Stimulated activated CD8-positive, alpha-beta memory T cell treated with anti-CD3 and anti-CD28 coated beads, Interleukin-15, amount 100 ng/mL, for 48 hours (primary cell): ENCODE measurements around the gene MARCHF6.
"Not testable (repeated sequence)": the region's sequence is repeated elsewhere in the genome, so short reads cannot be mapped to it uniquely, and the experiment has no call there.

ENCODE experiments used
- DNase-seq, 2 donors: peaks; one replicate each; pipeline ENCODE4 v3.0.0-alpha.2; 2020; ENCODE audit warnings: low read depth in 2 of 2

The MARCHF6 gene

DNA sequence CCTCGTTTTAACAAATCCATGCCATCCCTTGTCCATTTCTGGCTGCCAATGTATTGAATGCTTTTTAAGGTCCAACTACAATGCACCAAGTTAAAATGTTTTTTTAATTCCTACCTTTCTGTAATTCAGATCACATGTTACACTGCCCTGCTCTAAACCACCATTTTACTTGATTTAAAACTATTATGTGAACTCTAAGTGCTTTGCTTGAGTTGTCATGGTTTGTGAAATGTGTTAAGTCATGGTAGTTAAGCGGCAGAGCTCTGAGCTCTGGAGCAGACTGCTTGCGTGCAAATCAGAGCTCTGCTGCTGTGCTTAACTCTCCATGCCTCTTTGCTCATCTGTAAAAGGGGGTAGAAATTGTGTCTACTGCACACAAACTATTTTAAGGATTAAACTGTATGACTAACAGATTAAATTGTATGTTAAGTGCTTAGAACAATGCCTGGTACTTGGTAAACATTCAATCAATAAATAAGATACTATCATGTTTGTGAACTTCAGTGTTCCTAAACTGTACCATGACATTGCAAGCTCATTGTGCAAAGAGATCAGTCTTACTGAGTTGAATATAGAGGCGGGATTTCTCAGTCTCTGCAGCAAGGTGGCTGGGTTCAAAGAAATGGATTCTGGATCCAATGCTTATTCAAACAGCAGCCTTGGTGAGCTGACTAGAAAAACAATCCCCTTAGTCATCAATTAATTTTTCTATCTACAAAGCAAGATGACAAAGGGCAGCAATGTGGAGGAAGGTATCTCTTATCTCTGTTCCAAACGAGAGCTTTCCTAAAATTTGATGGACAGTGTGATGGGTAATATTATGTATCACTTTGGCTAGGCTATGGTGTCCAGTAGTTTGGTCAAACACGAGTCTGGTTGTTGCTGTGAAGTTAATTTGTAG lies 29.7 kb upstream of the MARCHF6 start:
- DNase-seq: no peak

DNA sequence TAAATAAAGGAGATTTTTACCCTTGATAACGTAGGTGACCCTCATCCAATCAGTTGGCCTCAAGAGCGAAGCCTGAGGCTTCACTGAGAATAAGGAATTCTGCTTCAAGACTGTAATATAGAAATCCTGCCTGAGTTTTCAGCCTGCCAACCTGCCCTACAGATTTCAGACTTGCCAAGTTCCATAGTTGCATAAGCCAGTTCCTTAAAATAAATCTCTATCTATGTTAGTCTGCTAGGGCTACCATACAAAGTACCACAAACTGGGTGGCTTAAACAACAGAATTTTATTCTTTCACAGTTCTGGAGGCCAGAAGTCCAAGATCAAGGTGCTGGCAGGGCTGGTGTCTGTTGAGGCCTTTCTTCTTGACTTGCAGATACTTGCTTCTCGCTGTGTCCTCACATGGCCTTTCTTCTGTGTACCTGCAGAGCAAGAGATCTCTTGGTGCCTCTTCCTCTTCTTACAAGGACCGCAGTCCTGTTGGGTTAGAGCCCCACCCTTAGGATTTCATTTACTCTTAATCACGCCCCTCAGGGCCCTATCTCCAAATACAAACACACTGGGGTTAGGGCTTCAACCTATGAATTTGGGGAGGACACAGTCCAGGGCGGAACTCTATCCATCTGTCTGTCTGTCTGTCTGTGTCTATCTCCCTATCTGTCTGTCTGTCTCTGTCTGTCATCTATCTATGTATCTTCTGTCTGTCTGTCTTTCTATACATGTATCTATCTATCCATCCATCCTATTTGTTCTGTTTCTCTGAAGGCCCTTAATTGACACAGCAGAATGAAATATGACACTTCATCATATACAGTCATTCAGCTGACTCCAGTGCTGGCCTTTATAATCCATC lies 28.8 kb upstream of the MARCHF6 start:
- DNase-seq: no peak

DNA sequence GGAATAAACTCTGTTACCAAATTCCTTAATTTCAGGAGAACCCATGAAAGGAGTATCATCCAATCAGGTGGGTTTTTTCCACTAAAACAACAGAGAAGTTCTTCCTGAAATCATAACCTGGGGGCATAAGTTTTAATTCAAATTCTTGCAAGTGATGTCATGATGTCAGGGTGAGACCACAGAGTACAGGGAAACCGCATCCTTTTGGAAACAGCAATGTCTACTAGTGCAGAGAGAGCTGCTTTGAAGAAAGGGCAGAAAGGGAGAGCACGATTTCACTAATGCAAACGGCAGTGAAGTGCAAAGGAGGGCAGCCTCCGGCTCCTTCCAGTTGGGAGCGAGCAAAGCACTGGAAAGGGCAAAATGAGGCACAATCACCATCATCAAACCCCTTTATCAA lies 25.2 kb upstream of the MARCHF6 start:
- no peak for DNase-seq

DNA sequence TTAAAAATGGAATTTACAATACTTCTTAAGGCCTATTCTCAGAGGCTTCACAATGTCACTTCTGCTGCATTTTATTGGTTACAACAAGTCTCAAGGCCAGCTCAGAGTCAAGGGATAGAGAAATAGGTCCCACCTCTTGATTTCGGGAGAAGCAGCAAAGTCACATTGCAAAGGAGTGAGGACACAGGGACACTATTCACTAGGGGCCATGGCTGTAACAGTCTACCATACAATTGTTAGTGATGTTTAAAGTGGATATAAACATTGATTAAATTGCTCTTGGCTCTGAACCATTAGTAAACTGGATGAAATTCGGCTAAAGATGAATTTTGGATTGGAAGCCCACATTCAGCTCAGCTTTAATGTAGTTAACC lies 24.1 kb upstream of the MARCHF6 start:
- DNase-seq: no peak

DNA sequence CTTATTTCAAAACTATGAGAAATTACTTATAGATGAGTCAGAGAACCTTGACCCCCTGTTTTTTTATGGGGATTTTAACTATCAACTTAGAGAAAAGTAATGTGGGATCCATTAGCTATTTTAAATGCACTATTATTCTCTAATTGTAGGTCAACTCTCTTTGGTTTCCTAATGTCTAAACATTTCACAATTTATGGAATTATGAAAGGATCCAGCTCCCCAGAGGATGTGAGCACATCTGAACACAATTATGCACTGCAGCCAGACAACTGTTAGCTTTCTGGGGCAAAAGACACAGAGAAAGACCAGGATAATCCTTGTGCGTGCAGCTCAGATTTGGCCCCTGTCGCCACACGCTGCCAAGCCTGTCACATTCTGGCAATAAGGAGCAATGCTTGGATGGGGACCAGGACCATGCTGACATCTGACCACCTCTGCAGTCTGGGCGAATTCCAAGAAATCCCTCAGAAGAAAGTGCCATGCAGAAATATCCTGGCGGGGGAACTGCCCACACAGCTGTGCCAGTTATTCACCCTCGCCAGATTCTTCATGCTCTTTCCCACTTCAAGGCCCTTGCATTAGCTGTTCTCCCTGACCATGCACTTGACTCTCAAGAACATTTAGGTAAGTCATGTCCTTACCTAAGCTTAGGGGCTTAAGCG lies 23.5 kb upstream of the MARCHF6 start:
- no peak for DNase-seq

DNA sequence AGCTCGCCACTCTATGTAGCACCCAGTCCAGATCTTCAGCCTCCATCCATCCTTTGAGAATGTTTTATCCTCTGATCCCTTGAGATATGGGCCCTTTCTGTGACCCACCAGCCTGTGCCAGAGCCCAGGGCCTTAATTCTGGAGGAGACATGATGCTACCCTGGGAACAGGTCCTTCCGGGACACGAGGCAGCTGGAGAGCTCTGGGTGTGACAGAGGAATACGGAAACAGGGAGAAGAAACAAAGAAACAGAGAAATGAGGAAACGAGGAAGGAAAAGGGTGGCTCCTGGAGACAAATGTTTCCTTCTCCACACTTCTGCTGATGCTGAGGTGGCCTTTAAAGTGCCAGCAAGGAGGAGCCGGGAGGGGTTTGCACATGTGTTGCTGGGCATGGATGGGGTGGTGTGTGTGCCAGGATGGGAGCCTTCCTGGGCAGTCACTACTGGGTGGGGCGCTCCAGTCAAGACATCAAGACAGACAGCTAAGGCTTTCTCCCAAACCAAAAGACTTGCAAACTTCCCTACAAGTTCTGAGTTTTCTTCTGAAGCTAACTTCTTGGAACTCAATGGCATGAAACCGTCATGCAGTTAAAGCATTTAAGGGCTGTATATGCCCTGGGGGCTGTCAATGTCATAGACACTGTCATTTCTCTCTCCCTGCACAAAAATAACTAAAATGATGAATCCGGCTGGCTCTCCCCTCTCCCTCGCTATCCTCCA lies 22.8 kb upstream of the MARCHF6 start:
- DNase-seq: no peak

DNA sequence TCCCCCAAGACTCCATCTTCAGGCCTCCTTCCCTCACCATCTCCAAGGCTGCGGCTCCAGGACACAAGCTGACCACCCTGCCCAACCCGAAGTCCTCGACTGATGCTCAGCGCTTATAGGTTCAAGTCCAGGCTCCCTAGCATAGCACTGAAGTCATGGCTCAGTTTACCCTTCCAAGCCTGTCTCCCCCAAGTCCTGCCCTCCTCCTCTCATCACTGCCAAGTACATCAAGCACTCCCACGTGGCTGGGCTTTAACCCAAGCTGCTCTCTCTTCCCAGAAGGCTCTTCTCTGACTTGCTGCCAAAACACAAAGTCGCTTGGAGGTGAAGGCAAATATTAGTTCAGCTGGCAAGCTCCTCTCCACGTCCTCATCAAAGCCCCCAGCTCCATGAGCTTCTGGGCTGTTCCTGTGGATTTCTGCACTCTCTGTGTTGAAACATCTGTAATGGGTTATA lies 22.1 kb upstream of the MARCHF6 start:
- no peak for DNase-seq

DNA sequence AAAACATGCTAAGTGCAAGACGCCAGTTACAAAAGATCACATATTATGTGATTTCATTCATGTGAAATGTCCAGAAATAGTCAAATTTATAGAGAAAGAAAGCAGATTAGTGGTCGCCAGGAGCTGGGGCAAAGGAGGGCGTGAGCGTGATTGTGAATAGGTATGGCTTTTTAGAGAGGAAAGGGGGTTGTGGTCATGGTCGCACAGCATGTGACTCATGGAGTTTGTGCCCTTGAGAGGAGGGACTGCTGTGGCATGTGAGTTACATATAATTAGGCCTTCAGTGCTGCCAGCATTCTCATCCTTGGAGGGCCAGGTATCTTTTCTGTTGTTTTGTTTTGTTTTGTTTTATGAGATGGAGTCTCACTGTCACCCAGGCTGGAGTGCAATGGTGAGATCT lies 21.2 kb upstream of the MARCHF6 start:
- no peak for DNase-seq

DNA sequence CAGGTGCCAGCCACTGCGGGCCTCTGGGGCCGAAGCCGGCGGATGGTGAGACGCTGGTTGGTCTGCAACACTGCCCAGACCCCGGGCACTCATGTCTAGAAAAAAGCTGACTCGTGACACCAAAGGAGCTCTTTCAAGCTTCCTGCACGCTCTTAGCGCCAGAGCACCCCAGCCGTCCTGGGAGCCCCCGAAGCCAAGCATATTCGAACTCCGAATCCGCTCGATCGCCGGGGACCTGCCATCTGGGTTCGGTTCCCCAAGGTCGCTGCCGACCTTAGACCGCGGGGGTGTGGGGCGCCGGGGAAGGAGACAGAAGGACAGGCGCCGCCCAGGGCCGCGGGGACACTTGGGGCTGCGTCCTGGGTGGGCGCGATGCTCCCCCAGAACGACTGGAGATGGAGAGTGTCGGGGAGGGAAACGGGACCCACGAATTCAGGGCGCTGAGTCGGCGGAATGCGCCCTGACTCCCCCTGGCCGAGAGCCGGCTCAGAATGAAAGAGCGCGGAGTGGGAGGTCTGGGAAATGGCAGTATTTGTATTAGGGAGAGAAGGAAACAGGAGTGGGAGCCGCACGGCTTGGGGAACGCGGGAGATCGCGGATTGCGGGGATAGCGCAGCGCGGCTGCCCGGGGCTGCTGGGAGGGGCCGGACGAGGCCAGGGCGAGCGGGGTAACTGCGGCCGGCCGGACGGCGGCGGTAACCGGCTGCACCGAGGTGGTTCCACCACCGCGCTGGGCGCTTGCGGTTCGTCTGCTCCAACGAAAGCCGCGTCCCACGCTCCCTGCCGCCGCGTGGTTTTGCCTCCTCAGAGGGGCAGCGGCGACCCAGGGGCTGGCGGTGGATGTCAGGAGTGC lies 20.1 kb upstream of the MARCHF6 start:
- no peak for DNase-seq

DNA sequence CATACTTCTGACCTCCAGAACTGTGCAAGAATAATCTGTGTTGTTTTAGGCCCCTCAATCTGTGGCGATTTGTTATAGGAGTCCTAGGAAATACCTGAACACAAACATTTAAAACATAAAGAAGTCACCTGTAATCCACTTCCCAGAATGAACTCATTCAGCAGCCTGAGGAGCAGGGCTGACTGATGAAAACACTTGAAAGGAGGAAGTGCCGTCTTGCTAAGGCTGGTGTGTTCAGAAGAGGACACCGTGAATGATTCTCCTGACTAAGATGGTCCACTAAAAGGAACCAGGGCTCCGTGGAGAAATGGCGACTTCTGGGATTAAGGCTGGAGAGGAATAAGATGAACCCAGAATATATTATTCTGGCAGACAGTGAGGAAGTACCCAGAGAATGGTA lies 18.7 kb upstream of the MARCHF6 start:
- no peak for DNase-seq

DNA sequence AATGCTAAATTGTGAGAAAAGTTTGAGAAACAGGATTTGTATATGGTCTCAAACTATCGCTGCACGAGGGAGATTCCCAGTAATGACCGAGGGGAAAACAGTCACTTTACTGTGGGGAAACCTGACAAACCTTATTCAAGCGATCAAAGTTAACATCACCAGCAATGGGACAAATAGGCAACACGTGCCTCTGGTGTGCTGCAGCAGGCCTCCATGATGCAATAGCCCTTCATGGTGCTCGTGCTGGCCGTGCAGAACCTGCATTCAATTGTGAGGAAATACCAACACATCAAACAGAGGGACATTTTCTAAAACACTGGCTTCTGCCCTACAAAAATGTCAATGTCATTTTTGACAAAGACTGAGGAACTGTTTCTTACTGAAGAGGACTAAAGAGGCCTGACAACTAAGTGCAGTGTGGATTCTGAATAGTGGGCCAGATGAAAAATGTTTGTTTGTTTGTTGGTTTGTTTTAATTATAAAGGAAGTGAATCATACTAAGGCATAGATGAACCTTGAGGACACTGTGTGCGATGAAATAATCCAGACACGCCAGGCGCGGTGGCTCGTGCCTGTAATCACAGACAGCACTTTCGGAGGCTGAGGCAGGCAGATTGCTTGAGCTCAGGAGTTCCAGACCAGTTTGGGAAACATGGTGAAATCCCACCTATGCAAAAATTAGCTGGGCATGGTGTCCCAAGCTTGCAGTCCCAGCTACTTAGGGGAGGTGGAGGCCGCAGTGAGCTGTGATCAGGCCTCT lies 17.6 kb upstream of the MARCHF6 start:
- no peak for DNase-seq

DNA sequence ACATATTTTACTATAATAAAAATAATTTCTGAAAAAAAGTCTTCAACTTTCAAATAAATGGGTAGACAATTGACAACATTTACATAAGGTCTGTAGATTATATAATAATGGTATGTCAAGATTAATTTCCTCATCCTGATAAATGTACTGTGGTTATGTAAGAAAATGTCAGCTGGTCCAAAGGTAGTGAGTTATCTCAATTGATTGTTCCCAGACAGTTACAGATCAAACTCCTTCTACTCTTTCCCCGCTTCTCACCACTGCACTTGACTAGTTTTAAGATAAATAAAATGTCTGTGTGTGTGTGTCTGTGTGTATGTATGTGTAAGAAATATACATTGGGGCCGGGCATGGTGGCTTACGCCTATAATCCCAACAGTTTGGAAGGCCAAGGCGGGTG lies 16.4 kb upstream of the MARCHF6 start:
- no peak for DNase-seq

DNA sequence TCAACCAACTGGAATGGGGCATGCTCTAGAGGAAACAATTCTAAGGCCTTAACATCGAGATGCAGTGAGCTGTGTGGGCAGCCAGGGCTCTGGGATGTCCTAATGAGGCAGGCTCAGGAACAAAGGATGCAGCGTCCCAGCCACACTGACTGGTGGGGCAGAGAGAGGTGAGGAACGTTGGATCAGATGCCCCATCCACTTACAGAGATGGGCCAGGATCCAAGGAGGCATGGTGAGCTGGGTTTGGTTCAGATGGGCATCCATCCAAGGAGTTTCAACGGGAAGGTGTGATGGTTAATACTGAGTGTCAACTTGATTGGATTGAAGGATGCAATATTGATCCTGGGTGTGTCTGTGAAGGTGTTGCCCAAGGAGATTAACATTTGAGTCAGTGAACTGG lies 15.5 kb upstream of the MARCHF6 start:
- DNase-seq: no peak

DNA sequence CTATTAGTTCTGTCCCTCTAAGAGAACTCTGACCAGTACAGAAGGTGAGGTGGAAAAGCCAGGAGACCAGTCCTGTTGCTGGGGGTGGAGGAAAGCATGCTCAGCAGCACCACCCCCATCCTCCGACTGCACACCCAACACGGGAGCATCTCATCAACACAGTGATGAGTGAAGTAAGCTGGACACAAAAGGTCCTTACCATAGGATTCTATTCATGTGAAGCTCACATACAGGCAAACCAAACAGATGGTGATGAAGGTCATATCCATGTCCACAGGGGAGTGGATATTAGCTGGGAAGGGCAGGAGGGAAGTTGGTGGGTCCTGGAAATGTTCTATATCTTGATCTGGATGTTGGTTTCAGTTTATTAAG lies 14.8 kb upstream of the MARCHF6 start:
- no peak for DNase-seq

DNA sequence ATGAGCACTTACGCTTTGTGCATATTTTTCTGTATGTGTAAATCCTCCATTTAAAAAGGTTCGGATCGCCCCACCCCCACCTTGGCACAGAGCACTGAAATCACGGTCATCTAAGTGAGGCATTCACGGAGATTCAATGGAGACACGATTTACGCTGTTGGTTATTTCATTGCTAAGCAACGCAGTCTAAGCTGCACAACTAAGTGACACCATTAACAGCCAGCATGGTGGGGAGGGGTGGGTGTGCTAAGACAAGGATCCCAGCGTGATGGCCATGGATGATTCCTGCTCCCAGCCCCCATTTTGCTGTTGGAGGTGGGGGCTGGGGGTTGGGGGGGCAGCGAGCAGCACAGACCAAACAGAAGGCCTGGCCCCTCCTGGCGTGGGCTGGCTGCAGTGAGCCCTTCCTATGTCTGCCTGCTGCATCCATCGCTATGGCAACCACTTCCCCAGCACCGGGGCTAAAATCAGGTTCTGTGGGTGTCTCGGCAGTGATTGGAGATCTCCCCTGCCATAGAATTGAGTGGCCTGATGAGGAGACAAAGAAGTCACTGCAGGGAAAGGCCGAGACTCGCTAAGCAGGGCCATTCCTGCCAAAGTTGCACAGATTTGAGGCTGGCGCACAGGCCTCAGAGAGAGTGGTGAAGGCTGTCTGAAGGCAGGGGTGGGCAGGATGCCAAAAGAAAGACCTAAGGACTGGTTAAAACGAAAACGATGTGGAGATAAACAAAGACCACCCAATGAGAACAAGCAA lies 14.3 kb upstream of the MARCHF6 start:
- DNase-seq: no peak

DNA sequence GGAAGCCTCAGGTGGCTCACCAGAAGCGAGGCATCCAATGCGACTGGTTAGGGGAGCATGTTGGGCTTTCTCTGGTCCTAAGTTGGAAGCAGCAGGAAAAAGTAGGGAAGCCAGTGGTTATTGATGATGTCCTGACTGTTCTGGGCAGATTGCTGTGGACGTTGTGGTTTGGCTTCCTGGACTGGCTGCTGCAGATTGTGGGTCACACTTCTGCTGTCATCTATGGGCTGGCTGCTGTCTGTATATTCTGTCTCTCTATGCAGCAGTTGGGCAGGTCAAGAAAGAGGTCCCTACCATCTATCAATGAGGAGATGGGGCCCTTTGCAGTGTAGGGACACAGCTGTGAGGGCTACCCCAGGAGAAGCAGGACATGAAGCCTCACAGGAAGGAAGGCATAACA lies 13.5 kb upstream of the MARCHF6 start:
- no peak for DNase-seq

DNA sequence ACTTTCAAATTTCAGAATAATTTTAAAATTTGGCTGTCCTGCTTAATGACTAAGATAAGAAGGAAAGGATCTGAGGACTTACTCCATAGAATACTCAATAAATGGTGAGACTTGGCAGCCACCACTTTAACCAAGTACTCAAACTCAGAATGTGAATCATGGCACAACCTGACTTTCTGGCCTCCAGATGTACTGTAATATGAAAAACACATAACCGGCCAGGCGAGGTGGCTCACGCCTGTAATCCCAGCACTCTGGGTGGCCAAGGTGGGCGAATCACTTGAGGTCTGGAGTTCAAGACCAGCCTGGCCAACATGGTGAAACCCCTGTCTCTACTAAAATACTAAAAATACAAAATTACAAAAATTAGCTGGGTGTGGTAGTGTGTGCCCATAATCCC lies 10.0 kb upstream of the MARCHF6 start:
- DNase-seq: no peak

DNA sequence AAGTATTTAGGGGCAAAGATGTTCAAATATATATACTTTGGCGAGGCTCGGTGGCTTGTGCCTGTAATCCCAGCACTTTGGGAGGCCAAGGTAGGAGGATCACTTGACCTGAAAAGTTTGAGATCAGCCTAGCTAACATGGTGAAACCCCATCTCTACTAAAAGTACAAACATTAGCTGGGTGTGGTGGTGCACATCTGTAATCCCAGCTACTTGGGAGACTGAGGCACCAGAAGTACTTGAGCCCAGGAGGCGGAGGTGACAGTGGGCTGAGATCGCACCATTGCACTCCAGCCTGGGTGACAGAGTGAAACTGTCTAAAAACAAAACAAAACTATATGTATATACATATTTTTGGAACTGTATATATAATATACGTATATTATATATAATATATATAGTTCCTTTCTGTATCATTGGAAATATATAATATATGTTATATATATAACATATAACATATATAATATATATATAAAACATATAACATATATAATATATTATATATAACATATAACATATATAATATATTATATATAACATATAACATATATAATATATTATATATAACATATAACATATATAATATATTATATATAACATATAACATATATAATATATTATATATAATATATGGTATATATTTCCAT lies 8.9 kb upstream of the MARCHF6 start:
- DNase-seq: not testable (repeated sequence)

DNA sequence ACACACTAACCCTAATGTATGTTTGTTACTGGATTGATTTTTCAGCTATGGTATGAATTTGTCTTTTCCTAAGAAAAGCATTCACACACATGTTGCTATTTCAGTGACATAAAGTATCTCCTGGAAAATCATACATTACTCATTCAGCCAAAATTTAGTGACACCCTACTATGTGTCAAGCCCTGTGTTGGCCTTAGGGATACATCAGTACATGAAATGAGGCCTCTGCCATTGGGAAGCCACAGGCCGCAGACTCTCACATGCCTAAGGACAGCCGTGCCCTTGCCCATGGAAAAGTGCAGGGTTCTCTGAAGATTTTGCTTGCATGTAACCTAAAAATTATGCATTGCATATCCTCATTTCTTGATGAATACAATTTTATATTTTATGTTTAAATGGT lies 5.2 kb upstream of the MARCHF6 start:
- DNase-seq: no peak
